C1 segment of cervical spinal cord (tissue), 14 donors: ENCODE measurements around the gene BTN2A1.

Experiments
- DNase-seq, 14 donors: peaks; one replicate each; lab custom pipeline; 2025; lab: John Stamatoyannopoulos, UW

BTN2A1 gene

GRCh38 chr6:26468829-26469228, 11.1 kb downstream of the BTN2A1 start:
- DNase-seq = no peak

- DNase-seq = no peak
Measured at GRCh38 chr6:26470643-26471042, 12.9 kb downstream of the BTN2A1 start.

GRCh38 chr6:26471970-26472369, 14.2 kb downstream of the BTN2A1 start:
- no peak for DNase-seq

- DNase-seq = no peak
Measured at GRCh38 chr6:26472549-26473290, 15.0 kb downstream of the BTN2A1 start.

GRCh38 chr6:26473429-26473757, 15.6 kb downstream of the BTN2A1 start:
- DNase-seq = no peak

GRCh38 chr6:26473758-26474438, 16.1 kb downstream of the BTN2A1 start:
- DNase-seq = peak in 10 of 14 donors; percentile 15 to 70 (median 42)

- DNase-seq = peak in 2 of 14 donors; percentile 26 to 40
Measured at GRCh38 chr6:26474439-26474881, 16.7 kb downstream of the BTN2A1 start.

- no peak for DNase-seq
Measured at GRCh38 chr6:26475823-26476729, 18.3 kb downstream of the BTN2A1 start.

- no peak for DNase-seq
Measured at GRCh38 chr6:26476896-26477295, 19.1 kb downstream of the BTN2A1 start.

- DNase-seq = no peak
Measured at GRCh38 chr6:26477426-26477825, 19.7 kb downstream of the BTN2A1 start.

- no peak for DNase-seq
Measured at GRCh38 chr6:26478100-26478984, 20.6 kb downstream of the BTN2A1 start.

- no peak for DNase-seq
Measured at GRCh38 chr6:26478985-26479278, 21.2 kb downstream of the BTN2A1 start.

- DNase-seq = no peak
Measured at GRCh38 chr6:26482338-26482737, 24.6 kb downstream of the BTN2A1 start.

GRCh38 chr6:26483727-26484126, 26.0 kb downstream of the BTN2A1 start:
- no peak for DNase-seq

GRCh38 chr6:26484161-26484560, 26.4 kb downstream of the BTN2A1 start:
- no peak for DNase-seq

GRCh38 chr6:26485112-26485780, 27.5 kb downstream of the BTN2A1 start:
- DNase-seq = no peak

GRCh38 chr6:26486358-26486757, 28.6 kb downstream of the BTN2A1 start:
- DNase-seq = no peak

GRCh38 chr6:26487466-26487865, 29.7 kb downstream of the BTN2A1 start:
- DNase-seq = no peak

- DNase-seq = no peak
Measured at GRCh38 chr6:26489996-26490964, 32.5 kb downstream of the BTN2A1 start.

- DNase-seq = no peak
Measured at GRCh38 chr6:26491604-26492003, 33.8 kb downstream of the BTN2A1 start.
